CD14-positive monocyte (primary cell): ENCODE measurements around the gene BMPR1B. TPM values are rescaled to one million over a fixed set of nuclear protein-coding genes. Genes with fewer than 3 reads are reported as not detected.

Source experiments
- DNase-seq, 3 donors: peaks; one replicate each; pipeline ENCODE4 v3.0.0-alpha.2; 2011 to 2022
- H2AFZ ChIP-seq: 2 replicates; pipeline ENCODE4 v1.6.0; 2012; ENCODE audit warnings: mild to moderate bottlenecking, low read depth, low read length, inconsistent platforms; ENCODE audit not compliant: insufficient read depth, poor library complexity, severe bottlenecking
- H3K27ac ChIP-seq, 2 donors: 1 replicate in 1 of 2; 2 replicates in 1 of 2; pipeline ENCODE4 v1.5.1; 2012 to 2013; ENCODE audit warnings: low read length in 2 of 2, control low read depth in 1 of 2, inconsistent platforms in 1 of 2, low read depth in 1 of 2, mild to moderate bottlenecking in 1 of 2
- H3K27me3 ChIP-seq, 2 donors: one replicate each; pipeline versions ENCODE4 v1.6.0 to v1.6.1; 2011 to 2013; ENCODE audit warnings: low read length in 2 of 2; ENCODE audit not compliant: control insufficient read depth in 2 of 2, insufficient read depth in 2 of 2
- H3K36me3 ChIP-seq, 2 donors: replicated peaks in 1 of 2; 1 replicate in 1 of 2; 2 replicates in 1 of 2; pipeline versions ENCODE4 v1.5.1 to v1.6.1; 2012 to 2013; ENCODE audit warnings: low read length in 2 of 2, control low read depth in 1 of 2, inconsistent platforms in 1 of 2, mild to moderate bottlenecking in 1 of 2; ENCODE audit not compliant: insufficient read depth in 2 of 2, control insufficient read depth in 1 of 2
- H3K4me1 ChIP-seq, 2 donors: 1 replicate in 1 of 2; 2 replicates in 1 of 2; pipeline versions ENCODE4 v1.5.1 to v1.6.1; 2012 to 2013; ENCODE audit warnings: low read length in 2 of 2, control low read depth in 1 of 2, inconsistent platforms in 1 of 2, mild to moderate bottlenecking in 1 of 2, moderate library complexity in 1 of 2; ENCODE audit not compliant: insufficient read depth in 2 of 2, control insufficient read depth in 1 of 2
- H3K4me2 ChIP-seq: replicated peaks from 2 replicates; pipeline ENCODE3; 2012; ENCODE audit warnings: low read length, moderate library complexity, mild to moderate bottlenecking; ENCODE audit not compliant: poor library complexity, severe bottlenecking; ENCODE audit errors: extremely low read depth
- H3K4me3 ChIP-seq, 3 experiments: fragments of 200-600 bp in 1 of 3; sonication (generic) in 1 of 3; replicated peaks in 1 of 3; 1 replicate in 2 of 3; 2 replicates in 1 of 3; pipeline ENCODE4 v1.5.1; 2011 to 2013; ENCODE audit warnings: low read length in 3 of 3, mild to moderate bottlenecking in 3 of 3, control low read depth in 2 of 3, low read depth in 2 of 3, inconsistent platforms in 1 of 3, moderate library complexity in 1 of 3
- H3K79me2 ChIP-seq: 2 replicates; pipeline ENCODE4 v1.6.0; 2012; ENCODE audit warnings: mild to moderate bottlenecking, control low read depth, inconsistent platforms, low read length, moderate library complexity; ENCODE audit not compliant: insufficient read depth
- H3K9ac ChIP-seq: 2 replicates; pipeline ENCODE4 v1.6.0; 2017; ENCODE audit warnings: low read length, mild to moderate bottlenecking; ENCODE audit not compliant: insufficient read depth, poor library complexity, severe bottlenecking
- H3K9me3 ChIP-seq, 2 donors: replicated peaks in 1 of 2; 1 replicate in 1 of 2; 2 replicates in 1 of 2; pipeline versions ENCODE4 v1.5.1 to v1.6.1; 2012 to 2013; ENCODE audit warnings: low read length in 2 of 2, control low read depth in 1 of 2; ENCODE audit not compliant: control insufficient read depth in 1 of 2, insufficient read depth in 1 of 2
- H4K20me1 ChIP-seq: 2 replicates; pipeline ENCODE4 v1.6.0; 2012; ENCODE audit warnings: mild to moderate bottlenecking, low read length, control low read depth, moderate library complexity; ENCODE audit not compliant: insufficient read depth
- H3K27ac Mint-ChIP-seq, 7 donors: one replicate each; pipeline ENCODE4 v1.8.0; 2020; ENCODE audit warnings: mild to moderate bottlenecking in 7 of 7, mixed read lengths in 7 of 7, moderate library complexity in 6 of 7, inconsistent platforms in 2 of 7
- H3K27me3 Mint-ChIP-seq, 3 donors: one replicate each; pipeline ENCODE4 v1.8.0; 2021 to 2022; ENCODE audit warnings: low read depth in 3 of 3, mild to moderate bottlenecking in 3 of 3, mixed read lengths in 3 of 3, moderate library complexity in 3 of 3, inconsistent platforms in 1 of 3
- H3K36me3 Mint-ChIP-seq, 2 donors: one replicate each; pipeline ENCODE4 v1.8.0; 2020; ENCODE audit warnings: mixed read lengths in 2 of 2, inconsistent platforms in 1 of 2, mild to moderate bottlenecking in 1 of 2
- H3K4me1 Mint-ChIP-seq: one replicate; pipeline ENCODE4 v1.8.0; 2020; ENCODE audit warnings: mild to moderate bottlenecking, mixed read lengths
- H3K4me3 Mint-ChIP-seq, 2 donors: one replicate each; pipeline ENCODE4 v1.8.0; 2020; ENCODE audit warnings: mild to moderate bottlenecking in 2 of 2, mixed read lengths in 2 of 2, moderate library complexity in 1 of 2
- H3K9me3 Mint-ChIP-seq, 7 donors: one replicate each; pipeline ENCODE4 v1.8.0; 2020 to 2022; ENCODE audit warnings: mixed read lengths in 7 of 7, mild to moderate bottlenecking in 6 of 7, moderate library complexity in 6 of 7, inconsistent platforms in 2 of 7
- CTCF ChIP-seq: fragments of 200-600 bp; IDR thresholded peaks from one replicate; pipeline ENCODE4 v1.8.0; 2022; ENCODE audit warnings: antibody characterized with exemption, mild to moderate bottlenecking
- WGBS: methylation state at CpG from one replicate; pipeline ENCODE4 v1.1.5; 2013; ENCODE audit warnings: missing lambda C conversion rate; ENCODE audit not compliant: insufficient coverage; 5-methylcytosine and 5-hydroxymethylcytosine counted together
- intact Hi-C, 2 donors: fragments of 100-400 bp; cut with micrococcal nuclease; formaldehyde crosslinking; loops; one replicate each; pipeline versions ENCODE4 v1.15.0 to v1.15.1; 2023
- polyA plus RNA-seq, 3 donors: library from polyadenylated mRNA; depleted of rRNA in 1 of 3; unstranded in 2 of 3; stranded (reverse) in 1 of 3; fragments of 300-500 nt in 2 of 3; fragments of >200 nt in 1 of 3; fragmentation: Illumina TruSeq in 2 of 3; gene quantifications; 1 replicate in 2 of 3; 2 replicates in 1 of 3; pipeline ENCODE4 v1.2.3, GENCODE V29; 2012 to 2021

The BMPR1B gene
- polyA plus RNA-seq, 3 donors = not detected

- no peak overlapping the region for H3K4me3 ChIP-seq
- H3K9me3 ChIP-seq = no peaks in the 10 kb centered on the region
- H3K27me3 Mint-ChIP-seq = peaks cover 0 to 1% (median 0%) of the 10 kb centered on the region in 3 donors
- no peaks in the 10 kb centered on the region for H3K27me3 ChIP-seq
- H2AFZ ChIP-seq = no peak overlapping the region
- H3K9ac ChIP-seq = no peak overlapping the region
- H3K4me1 Mint-ChIP-seq = no peaks in the 10 kb centered on the region
- H3K27ac Mint-ChIP-seq = no peak overlapping the region
- H3K4me3 Mint-ChIP-seq = no peak overlapping the region
- no peaks in the 10 kb centered on the region for H3K79me2 ChIP-seq
- H3K9me3 Mint-ChIP-seq = peaks cover 0 to 15% (median 0%) of the 10 kb centered on the region in 7 donors
- H4K20me1 ChIP-seq = no peaks in the 10 kb centered on the region
- no peak for TF ChIP-seq CTCF
- no peaks in the 10 kb centered on the region for H3K36me3 ChIP-seq
- no peak overlapping the region for H3K4me2 ChIP-seq
- WGBS = no CpG with 5 or more reads among the region's 3 CpGs
- intact Hi-C loops = no loop called here
- no peak for DNase-seq
- H3K27ac ChIP-seq = no peak overlapping the region
- H3K4me1 ChIP-seq = no peaks in the 10 kb centered on the region
- H3K36me3 Mint-ChIP-seq = no peaks in the 10 kb centered on the region
Observed at GRCh38 chr4:95007998-95008397, 250.2 kb downstream of the BMPR1B start.

- H3K4me1 Mint-ChIP-seq = no peaks in the 10 kb centered on the region
- Histone ChIP-seq H3K27ac (no peak overlapping the region), H3K79me2 (no peaks in the 10 kb centered on the region), H3K36me3 (no peaks in the 10 kb centered on the region), H3K9me3 (no peaks in the 10 kb centered on the region), H3K4me2 (no peak overlapping the region), H3K4me3 (no peak overlapping the region), H2AFZ (no peak overlapping the region), H3K4me1 (no peaks in the 10 kb centered on the region), H3K9ac (no peak overlapping the region), H3K27me3 (no peaks in the 10 kb centered on the region), H4K20me1 (no peaks in the 10 kb centered on the region)
- H3K27me3 Mint-ChIP-seq = no peaks in the 10 kb centered on the region
- no peak for TF ChIP-seq CTCF
- no CpG with 5 or more reads among the region's 2 CpGs for WGBS
- no peak overlapping the region for H3K27ac Mint-ChIP-seq
- no peak for DNase-seq
- H3K9me3 Mint-ChIP-seq = peaks cover 0 to 9% (median 0%) of the 10 kb centered on the region in 7 donors
- no peak overlapping the region for H3K4me3 Mint-ChIP-seq
- intact Hi-C loops = no loop called here
- H3K36me3 Mint-ChIP-seq = no peaks in the 10 kb centered on the region
Observed at GRCh38 chr4:95013236-95013635, 255.5 kb downstream of the BMPR1B start.
